Hematopoietic multipotent progenitor cell treated with erythropoietin and hydrocortisone succinate and interleukin-3 and kit ligand, for 8 days (in vitro differentiated cells): ENCODE results near the gene PAX9.

Experiments used
- DNase-seq: peaks from one replicate; pipeline ENCODE4 v3.0.0-alpha.2; 2015

PAX9 gene

DNA sequence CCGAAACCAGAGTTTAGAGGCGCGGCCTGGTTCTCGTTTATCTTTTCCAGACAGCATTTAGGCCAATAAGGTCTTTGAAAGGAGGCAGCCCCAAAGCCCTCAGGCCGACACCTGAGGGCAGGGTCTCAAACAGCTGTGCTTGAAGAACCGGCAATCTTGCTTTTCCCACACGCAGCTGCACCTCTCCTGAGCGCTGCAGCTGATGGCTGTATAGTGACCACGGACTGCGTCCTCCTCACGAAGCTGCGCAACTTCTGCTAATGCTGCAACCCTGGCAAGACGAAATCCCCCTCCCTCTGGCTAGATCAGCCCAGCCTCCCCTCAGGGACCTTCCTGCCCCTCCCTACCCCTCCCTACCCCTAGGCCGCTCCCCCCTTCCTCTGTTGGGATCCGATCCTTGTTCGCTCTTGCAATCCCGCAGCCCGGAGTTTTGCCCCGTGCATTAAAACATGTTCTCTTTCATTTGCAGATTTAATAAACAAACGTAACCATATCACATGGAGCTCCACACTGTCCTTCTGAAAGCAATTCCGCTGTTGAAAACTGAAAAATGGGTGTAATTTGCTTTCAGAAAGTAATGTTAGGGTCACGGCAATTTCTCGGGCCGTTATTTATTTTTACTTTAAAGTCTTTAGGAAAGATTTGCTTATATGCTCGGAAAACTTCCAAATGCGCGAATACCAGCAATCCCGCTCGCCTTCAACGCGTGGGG lies 4.8 kb upstream of the PAX9 start:
- no peak for DNase-seq

DNA sequence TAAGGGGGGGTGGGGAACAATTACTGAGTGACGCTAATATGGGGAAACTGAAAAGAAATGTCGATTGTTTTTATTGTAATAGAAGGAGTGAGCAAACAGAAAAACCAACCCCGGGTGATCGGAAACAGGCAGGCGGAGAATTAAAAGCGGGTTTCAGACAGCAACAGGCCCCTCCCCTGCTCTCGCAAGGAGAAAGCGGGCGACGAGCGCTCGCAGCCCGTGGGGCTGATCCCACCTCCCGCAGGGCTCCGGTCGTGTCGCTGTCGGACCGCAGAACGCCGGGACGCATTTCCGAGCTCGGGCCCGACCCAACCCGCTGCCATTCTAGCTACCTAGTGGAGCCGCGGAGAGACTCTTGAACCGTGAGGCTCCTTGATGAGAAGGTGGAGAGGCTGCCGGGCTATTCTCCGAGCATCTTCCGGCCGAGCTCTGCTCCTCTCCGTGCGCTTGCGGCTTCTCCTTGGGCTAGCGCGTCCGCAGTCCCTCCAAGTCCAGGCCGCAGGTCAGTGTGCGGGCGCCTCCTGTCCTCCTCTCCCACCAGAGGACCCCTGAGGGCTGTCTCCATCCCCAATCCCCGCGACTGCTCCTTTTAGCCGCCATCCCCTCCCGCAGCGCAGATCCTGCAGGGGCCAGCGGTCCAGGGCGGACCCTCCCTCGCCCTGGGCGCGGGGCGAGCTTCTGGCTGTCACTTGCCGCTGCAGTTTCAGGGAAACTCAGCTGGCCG lies 4.1 kb upstream of the PAX9 start:
- DNase-seq, result no peak

DNA sequence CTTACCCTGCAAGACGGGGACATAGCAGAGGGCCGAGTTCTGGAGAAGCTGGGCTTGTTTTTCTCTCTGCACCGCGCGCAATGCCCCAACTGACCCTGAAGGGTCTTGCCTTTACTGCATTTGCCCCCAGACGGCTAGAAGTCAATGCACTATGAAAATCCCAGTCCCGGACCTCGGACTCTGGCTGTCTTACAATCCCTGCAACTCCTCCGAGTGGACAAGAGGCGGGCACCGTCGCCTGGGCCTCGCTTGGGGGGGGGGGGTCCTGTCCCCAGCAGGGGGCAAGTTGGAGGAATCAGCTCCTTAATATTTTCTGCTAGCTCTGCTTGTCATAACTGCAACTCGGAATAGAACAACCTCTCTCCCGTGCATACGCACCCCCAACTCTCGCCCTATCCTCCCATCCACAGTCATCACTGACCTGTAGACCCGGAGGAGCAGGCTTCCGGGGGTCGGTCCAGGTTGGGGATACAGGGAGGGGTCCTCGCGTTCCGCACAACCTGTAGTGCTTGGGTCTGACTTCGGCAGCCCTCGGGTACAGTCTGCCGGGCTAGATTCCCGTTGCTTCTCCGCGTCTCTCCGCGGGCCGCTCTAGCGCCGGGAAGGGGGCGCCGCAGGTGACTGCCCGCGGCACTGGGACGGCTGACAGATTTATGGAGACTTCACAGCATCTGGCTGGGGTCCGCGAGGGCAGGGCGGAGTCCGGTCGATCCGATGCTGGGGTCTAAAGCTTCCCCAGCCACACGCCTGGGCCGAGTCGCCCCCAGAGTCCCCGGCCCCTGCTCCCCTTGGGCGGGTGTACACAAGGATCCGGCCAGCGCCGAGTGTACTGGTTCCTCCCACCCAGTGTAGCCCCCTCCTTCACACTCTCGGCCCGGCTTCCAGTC lies 3.3 kb upstream of the PAX9 start:
- DNase-seq, result no peak

DNA sequence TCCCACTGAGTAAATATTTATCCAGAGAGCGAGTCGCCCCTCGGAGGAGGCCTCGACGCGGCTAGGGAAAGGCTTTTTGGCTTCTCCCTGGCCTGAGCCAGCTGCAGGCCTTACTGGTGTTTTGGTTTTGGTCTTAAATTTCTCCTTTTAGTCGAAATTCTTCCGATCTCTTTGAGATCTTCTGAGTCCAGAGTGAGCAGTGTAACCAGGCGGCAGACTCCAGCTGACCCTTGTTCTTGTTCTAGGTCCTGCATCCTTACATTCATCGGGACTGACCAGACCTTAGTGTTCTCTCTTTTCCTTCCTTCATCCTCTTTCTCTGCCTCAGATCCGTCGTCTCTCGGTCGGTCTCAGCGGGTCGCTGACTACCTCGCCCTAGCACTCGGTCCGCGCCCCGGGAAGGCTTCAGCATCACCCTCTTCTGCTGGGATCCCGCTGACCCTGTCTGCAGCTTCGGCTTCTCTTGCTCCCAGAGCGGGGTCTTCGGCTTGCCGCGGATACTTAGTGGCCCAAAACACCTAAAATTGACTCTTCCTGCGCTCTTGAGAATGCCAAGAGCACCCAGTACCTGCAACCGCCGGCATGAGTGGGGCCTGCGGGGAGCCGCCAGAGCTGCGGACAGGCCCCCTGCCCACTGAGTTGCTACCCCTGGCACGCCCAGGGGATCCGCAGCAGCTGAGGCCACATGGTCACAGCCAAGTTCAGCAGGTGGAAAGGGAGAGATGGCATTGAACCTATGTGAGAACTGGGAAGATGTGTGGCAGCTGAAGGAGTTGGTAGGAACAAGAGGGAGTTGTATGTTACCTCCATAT lies 2.4 kb upstream of the PAX9 start:
- no peak for DNase-seq

DNA sequence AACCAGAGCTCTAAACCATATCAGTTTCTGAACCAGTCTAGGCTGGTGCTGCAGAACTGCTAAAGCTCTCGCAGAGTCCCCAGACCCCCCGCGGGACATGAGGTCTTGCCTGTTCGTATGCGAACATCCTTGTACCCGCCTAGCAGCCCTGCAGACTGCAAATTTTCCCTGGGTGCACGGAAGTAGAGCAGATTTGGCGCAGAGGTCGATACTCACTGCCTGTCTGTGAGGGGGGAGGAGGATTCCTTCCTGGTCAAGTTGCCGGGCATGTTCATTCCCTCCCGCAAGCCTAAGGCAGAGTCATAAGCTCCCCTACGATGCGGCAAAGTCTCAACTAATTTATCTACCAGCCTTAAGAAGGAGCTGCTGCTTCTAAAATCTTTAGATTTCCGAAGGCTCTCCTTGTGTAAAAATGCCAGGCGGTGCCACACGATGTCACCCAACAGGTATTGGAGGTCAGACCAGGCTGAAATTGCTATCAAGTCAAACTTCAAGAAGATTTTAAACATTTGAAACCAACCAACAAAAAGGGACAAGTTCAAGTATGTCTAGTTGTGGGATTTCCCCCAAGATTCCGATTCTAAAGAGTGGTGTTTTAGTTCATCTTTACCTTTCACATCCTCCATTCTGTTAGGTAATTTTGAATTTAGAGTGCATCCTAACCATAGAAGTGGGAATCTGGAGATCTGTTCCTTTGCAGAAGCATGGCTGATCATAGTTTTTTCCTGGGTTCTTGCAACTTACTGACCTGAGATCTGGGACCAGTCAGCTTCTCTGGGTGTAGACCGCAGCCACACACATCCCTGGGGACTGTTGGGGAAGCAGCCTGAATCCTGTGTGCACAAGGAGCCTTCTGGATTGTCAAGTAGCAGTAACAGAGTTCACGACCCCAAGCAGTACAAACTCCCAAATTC lies 1.6 kb upstream of the PAX9 start:
- DNase-seq, result no peak

DNA sequence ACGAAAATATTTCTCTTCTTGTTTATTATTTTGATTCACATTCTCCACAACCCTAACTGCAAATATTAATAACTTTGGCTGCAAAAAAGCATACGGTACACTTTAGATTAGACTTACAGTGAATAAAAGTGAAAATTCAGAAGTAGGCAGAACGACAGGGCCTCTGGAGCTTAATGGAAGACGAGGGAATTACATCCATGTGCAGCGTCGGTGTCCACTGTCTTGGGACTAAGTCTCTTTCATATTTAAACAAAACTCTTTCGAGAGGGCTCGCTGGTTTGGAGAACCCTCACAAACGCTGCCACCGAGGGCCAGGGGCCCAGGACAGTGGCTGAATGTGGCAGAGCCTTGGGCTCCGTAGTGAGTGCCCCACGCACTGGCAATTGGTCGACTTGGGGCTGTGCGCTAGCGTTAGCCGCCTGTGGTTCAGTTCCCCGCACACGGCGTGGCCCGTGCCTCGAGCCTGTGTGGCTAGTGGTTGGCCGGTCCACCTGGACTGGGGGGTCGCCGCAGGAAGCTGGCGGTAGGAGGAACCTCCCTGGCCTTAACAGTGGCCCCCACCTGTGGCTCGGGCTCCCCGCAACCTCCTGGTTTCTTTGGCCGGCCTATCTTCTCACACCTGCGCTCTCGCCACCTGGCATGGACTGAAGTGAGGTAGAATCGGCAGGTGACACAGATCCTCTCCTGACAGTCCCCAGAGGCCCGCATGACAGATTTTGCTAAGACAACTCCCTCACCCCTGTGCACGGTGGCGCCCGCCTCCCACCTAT lies 739 bp upstream of the PAX9 start:
- DNase-seq, result no peak

DNA sequence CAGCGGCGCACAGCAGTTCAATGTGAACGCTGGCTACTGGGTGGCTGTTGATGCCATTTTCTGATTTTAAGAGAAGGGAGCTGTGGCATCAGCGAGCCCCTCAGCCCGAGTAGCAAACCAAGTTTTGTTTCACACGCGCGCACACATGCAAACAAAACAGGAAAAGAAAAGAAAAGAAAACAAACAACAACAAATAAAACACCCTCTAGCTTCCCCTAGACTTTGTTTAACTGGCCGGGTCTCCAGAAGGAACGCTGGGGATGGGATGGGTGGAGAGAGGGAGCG lies 540 bp downstream of the PAX9 start:
- DNase-seq, result no peak

DNA sequence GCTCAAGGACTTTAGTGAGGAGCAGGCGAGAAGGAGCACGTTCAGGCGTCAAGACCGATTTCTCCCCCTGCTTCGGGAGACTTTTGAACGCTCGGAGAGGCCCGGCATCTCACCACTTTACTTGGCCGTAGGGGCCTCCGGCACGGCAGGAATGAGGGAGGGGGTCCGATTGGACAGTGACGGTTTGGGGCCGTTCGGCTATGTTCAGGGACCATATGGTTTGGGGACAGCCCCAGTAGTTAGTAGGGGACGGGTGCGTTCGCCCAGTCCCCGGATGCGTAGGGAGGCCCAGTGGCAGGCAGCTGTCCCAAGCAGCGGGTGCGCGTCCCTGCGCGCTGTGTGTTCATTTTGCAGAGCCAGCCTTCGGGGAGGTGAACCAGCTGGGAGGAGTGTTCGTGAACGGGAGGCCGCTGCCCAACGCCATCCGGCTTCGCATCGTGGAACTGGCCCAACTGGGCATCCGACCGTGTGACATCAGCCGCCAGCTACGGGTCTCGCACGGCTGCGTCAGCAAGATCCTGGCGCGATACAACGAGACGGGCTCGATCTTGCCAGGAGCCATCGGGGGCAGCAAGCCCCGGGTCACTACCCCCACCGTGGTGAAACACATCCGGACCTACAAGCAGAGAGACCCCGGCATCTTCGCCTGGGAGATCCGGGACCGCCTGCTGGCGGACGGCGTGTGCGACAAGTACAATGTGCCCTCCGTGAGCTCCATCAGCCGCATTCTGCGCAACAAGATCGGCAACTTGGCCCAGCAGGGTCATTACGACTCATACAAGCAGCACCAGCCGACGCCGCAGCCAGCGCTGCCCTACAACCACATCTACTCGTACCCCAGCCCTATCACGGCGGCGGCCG lies 1.1 kb downstream of the PAX9 start:
- no peak for DNase-seq

DNA sequence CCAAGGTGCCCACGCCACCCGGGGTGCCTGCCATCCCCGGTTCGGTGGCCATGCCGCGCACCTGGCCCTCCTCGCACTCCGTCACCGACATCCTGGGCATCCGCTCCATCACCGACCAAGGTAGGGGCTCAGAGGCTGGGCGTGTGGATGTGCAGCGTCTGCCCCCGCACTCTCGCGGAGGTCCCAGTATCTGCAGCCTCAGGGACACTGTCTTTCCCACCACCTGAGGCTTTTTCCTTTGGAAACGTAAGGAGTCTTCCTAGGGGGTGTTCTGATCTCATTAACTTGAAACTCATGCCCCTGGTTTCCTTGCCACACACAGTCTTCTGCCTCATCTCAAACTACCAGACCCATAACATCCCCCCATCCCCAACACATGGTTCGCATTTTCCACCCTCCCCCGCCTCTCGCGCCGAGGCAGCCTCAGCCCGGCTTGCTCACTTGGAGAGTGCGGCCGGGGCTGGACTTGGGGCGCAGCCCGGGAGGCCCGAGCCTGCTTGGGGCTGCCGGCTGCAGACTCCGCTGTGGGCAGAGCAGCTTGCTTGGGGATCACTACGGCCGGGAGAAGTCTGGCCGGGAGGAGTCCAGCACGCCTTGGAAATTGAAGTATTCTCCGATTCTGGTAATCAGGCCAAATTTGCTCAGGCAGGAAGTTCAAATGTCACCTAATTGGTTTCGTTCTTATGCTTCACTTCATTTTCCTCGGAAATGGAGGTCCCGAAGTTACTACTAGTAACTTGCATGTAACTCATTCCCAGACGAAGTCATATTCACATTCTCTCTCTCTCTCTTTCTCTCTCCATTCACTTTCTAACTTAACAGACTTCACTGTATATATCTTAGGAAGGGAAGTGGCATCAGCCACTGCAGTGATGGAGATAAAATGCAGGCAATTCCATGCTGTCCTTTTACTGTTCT lies 2.0 kb downstream of the PAX9 start:
- no peak for DNase-seq

DNA sequence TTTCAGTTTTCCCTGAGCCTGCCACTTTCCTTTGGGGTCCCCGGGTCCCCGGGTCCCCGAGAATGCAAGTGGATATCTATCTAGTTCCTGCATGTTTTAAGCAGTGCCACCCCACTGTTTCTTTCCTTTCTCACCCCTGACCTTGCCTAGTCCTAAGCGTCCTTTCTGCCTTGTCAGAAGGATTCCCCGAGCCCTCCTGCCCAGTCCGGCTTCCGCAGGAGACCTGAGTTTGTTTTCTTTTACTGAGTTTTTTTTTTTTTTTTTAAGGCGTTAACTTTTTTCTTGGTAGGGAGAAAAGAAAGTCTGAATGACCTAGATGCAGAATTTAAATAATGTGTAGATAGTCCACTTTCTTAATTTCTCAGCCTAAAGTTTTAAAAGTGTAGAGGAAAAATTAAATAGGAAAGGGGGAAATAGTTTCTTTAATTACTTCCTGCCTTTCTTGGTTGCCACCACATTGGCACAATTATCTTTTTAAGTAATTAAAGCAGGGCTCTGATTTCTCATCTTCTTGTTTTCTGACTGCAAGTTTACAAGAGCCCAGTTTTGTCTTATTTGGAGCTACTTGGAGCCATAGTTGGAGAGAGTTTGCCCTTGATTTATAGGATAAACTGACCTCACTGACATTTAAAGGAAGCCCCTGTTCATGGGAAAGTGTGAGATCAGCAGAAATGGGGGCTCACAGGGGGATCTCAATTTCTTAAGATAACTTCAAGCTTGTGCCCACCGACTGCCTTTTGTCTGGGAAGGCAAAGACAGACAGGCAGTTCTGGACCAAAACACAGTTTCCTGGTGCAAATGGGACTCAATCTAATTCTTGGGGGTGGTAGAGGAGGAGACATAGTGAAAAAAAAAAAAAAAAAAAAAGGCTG lies 2.9 kb downstream of the PAX9 start:
- DNase-seq, result no peak

DNA sequence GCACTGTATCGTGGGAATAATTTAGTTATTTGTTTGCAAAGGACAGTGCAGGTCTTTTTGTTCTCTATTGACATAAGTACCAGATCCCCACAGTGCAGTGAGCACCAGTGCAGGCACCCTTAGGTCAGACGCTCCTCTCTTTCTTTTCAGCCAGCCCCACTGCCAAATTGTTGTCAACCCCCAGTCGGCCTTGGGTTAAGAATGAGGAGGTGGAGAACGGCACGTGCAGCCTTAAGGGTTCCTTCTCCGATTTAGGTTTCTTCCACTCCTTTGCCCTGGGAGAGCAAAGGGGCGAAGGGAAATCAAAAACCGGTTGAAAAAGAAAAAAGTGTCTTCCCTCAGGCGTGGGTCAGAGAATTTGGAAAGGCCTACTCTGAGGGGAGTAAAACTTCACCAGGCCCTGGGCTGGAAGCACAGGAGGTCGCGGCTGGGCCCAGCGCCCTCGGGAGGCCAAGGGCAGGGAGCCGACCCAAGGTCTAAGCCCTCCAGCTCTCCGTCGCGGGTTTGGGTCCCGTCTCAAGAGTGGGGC lies 4.3 kb downstream of the PAX9 start:
- no peak for DNase-seq

DNA sequence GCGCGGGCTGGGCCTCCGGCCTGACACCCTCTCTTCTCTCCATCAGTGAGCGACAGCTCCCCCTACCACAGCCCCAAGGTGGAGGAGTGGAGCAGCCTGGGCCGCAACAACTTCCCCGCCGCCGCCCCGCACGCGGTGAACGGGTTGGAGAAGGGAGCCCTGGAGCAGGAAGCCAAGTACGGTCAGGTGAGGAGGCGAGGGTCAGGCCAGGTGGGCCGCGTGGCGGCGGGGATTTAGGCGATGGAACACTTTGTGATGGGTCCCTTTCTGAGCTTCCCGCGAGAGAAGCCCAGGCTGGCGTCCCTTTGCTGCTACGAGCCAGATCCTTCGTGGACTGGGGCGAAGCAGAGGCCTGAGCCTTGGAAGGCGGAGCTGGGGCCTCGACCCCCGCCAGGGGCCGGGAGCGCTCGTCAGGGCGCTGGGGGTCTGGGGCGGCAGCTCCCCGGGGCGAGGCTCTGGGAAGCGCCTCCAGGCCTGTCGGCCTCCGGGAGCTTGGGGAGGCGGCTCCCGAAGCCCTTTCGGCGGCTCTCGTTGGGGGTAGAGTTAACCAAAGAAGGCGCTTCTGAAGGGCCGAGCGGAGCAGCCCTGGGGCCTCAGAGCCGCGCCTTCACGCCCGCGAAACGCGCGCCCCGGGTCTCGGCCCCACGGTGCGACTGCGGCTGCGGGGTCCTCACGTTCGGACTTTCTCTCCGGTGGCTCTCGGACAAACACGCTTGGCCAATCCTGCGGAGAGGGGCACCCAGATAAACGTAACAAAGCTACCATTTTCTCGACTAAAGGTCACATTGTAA lies 5.0 kb downstream of the PAX9 start:
- DNase-seq, result no peak

DNA sequence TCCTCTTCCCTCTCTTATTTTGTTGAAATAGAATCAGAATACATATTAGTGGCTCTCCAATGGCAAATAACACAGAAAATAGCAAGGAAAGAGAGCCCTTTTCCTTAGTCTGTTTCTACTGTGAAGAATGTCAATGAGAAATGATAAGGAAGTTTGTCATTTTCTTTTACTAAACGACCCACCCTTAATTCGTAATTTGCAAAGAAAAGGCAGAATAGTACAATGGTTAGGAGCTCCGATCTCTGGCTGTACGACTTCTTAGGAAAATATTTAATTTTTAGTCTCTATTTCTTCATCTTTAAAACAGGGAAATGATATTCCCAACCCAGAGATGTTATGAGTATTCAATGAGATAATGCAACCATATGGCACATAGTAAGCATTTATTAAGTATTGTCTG lies 6.0 kb downstream of the PAX9 start:
- no peak for DNase-seq

DNA sequence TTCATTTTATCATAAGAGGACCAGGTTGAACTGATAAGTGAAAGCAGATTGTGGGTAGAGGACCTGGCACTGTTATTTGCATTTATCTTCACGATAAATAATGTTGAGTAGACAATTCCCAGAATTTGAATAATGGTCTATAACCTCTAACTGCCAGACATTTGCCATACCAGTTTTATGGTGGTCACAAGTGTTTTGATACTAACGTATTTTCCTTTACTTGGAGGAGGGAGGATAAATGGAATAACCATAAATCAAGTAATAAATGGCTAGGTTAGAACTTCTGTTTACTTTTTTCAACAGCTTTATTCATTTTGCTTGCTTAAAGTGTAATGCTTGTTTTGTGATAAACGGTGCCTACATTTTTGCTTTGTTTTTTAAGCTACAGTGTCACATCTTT lies 9.5 kb downstream of the PAX9 start:
- no peak for DNase-seq

DNA sequence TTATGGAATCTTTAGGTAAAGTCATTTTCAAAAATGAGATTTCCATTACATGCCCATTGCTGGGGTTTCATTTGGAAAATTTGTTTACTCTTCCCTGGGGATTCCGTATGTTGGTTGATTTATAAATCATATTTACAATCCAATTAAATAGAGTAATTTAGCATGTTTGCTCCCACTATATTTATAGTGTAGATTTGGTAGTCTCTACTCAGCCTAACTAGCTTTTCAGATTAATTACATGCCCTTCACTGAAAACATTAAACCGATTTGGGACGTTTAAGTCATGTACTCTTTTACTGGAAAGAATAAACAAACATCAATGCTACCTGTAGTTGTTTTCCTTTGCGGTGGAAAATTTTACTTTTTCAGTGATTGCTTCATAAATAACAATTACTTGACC lies 10.4 kb downstream of the PAX9 start:
- DNase-seq, result no peak

DNA sequence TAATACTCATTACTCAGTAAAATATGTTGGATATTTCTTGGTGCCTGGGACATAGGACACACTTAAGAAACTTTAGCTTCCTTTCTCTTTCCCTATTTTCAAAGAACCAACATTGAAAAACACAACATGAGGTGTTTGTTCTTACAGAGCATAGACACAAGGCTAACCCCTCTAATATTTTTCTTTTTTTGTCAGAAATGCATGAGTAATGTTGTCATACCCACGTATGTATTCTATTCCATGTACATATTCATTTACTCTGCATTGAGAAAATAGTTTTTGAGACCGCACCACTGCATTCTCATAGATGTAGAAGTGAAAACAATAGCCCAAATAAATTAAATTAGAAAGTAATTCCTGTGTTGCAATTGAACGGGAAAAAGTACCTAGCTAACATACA lies 13.0 kb downstream of the PAX9 start:
- no peak for DNase-seq

DNA sequence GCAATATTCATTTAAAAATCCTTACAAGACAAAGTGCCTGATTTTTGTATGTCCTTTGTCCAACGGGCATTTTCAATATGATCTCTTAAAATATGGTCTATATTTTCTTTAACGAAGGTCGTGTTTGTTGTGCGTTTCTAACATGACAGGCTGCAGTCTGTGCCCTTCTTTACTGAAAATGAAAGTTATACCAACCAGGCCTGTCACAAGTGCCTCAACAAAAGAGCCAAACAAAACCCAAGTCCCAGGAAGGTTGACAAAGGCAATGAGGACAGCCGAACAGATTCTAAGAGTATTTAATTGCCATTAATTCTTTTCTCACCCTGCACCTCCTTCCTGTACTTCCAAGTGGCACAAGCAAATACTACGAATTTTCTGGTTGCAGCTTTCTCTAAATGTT lies 13.9 kb downstream of the PAX9 start:
- no peak for DNase-seq
